Measurements from ENCODE around the gene TOLLIP.
"Not testable (repeated sequence)": the region's sequence is repeated elsewhere in the genome, so short reads cannot be mapped to it uniquely, and the experiment has no call there.

GRCh38 chr11:1341226-1341625 lies 31.8 kb upstream of the TOLLIP start:
- TF ChIP-seq RARB (CRISPR knock-in tag; IDR thresholded peaks at IDR 0.05); ZNF8 (CRISPR knock-in tag; IDR thresholded peaks at IDR 0.05); TCF4 (CRISPR knock-in tag; IDR thresholded peaks at IDR 0.05; ENCODE audit: borderline replicate concordance); CREB5 (CRISPR knock-in tag; IDR thresholded peaks at IDR 0.05; ENCODE audit: low read depth); POU6F1 (CRISPR knock-in tag; IDR thresholded peaks at IDR 0.05; ENCODE audit: borderline replicate concordance, low read depth); TSHZ2 (CRISPR knock-in tag; IDR thresholded peaks at IDR 0.05); PATZ1 (CRISPR knock-in tag; IDR thresholded peaks at IDR 0.05; ENCODE audit: borderline replicate concordance); ZFP30 (CRISPR knock-in tag; IDR thresholded peaks at IDR 0.05); CSDC2 (CRISPR knock-in tag; IDR thresholded peaks at IDR 0.05); ARNTL (CRISPR knock-in tag; IDR thresholded peaks at IDR 0.05; ENCODE audit: borderline replicate concordance, low read depth); ISL1 (CRISPR knock-in tag; IDR thresholded peaks at IDR 0.05); ZNF70 (CRISPR knock-in tag; IDR thresholded peaks at IDR 0.05); ZNF565 (CRISPR knock-in tag; conservative IDR thresholded peaks at IDR 0.05; ENCODE audit: low read depth); PPARA (CRISPR knock-in tag; IDR thresholded peaks at IDR 0.05; ENCODE audit: borderline replicate concordance): not testable (repeated sequence)
